NCI-H187 (cell line): Measurements from ENCODE around the gene NLRP5.
"Not testable (repeated sequence)": the region's sequence is repeated elsewhere in the genome, so short reads cannot be mapped to it uniquely, and the experiment has no call there.

Source experiments
- DNase-seq, 2 experiments: peaks; one replicate each; lab custom pipeline; 2025; lab: John Stamatoyannopoulos, UW

Gene NLRP5

DNA sequence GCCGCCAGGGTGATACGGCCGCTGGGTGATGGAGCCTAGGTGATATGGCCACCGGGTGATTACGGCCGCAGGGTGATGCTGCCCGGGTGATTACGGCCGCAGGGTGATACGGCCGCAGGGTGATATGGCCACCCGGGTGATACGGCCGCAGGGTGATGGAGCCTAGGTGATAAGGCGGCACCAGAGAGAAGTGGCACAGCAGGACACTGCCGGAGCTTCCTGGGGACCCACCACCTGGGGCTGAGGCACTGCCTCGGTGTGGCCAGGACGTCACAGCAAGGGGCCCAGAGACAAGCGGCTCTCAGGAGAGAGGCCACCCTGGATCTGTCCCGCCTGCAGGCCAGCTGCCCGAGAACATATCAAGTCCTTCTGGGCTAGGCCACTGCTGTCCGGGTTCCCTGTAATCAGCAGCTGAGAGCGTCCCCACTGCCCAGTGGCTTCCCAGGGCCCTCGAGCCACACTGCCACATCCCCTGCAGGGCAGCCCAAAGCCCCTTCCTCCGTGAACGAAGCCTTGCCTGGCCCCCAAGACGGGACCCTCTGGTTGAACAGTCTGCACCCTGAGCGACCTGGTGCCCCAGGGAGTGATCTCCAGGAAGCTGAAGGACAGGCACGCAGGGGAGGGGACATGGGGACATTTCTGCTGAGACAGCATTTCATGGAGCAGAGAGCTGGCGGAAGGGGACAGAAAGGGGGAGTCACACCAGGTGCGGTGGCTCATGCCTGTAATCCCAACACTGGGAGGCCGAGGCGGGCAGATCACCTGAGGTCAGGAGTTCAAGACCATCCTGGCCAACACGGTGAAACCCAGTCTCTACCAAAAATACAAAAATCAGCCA is 112.4 kb downstream of the NLRP5 start:
- no peak for DNase-seq

DNA sequence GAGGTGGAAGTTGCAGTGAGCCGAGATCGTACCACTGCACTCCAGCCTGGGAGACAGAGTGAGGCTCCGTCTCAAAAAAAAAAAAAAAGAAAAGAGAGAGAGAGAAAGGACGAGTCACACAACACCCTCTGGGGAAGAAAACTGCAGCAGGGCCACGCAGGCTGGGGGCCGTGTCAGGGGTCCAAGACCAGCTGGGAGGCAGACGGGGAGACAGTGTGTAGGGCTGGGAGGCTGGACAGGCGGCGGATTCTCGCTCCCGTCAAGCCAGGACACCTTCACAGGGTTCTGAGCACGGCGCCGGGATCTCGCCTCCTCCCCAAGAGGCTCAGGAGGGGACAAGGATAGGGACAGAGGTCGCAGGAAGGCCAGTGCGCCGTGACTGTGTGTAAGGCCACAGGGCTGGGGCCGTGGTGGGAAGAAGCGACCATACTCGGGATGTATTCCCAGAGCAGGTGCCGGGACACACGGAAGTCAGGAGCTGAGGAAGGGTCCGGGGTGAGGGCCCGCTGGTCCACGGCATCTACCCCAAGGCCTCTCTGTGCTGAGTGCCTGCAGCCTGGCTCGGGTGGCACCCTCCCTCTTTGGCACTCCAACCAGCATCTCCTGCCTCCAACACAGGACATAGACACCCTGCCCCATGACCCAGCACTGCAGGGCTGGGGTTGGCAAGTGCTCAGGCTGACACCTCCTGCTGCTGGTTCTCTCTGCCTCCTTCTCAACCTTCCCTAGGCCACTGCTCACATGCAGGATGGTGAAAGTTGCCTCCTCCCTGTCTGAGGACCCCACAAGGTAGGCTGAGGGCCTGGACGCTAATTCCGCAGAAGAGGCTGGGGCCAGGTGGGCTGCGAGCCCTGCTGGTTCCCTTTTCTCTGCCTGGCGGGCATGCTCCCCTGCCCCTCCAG is 113.3 kb downstream of the NLRP5 start:
- DNase-seq, result no peak

DNA sequence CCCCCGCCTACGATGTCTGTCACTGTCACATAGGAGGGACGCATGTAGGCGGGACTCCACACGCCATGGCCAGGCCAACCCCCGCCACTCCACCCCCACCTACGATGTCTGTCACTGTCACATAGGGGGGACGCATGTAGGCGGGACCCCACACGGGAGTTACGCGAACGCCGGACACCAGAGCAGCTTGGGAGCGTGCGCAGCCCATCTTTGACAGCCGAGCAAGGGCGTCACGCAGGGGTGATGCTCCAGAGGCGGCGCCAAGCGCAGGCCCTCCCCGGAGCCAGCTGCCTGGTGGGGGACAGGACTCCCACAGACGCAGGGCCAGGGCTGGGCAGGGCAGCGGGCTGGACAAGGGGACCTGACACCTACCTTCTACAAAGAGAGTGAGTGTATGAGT is 114.5 kb downstream of the NLRP5 start:
- DNase-seq, result no peak

DNA sequence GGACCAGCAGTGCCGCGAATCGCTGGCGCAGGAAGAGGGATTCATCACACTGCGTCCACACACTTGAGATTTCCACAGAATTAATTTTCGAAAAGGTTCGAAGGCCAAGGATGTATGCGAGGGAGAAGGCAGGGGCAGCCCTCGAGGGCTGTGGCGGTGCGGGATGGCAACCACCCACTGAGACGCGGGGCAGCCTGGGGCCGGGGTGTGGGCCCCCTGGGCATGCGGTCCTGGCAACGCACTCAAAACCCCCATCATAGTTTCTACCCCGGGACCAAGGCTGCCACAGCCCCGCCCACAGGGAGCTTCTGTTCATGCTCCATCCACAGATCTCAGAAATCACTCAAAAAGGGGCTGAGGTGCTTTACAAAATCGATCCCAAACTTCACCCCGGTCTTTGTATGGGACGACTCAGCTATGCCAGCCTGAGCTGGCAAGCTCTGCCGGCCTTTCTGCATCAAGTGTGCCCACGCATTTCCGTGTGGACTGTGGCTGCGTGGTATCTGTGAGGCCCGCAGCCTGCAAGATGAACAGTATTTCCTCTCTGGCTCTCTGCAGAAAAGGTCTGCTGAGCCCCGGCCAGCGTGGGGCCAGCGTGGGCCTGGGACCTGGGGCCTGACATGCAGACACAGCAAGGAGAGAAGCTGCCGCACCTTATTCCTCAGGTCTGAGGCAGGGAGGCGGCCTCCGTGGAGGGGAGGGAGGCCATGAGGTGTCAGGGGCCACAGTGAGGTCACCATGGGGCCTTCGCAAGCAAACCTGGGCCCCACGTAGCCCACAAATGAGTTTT is 115.4 kb downstream of the NLRP5 start:
- DNase-seq, result no peak

DNA sequence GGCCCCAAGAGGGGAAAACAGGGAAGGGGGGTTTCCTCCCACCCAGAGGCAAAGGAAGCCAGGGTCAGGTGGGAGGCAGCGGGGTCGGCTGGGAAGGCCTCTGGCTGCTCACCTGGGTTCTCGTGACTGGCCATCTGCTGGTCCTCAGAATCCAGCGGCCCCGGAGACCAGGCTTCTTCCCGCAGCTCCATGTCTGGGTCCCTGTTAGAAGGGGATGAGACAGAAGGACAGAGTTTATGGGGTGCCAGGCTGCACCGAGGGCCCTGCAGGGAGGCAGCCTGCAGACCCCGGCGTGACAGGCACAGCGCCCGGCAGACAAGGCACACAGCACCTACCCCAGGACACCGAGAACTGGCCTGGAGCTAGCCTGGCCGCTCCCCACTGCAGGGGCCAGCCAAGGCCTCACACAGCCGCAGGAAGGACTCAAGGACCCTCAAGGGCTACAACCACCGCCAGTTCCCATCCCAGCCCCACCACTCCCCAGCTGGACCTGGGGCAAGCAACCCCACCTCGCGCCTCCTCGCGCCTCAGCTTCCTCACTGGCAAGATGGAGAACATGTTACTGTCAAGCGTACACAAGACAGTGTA is 116.5 kb downstream of the NLRP5 start:
- no peak for DNase-seq

DNA sequence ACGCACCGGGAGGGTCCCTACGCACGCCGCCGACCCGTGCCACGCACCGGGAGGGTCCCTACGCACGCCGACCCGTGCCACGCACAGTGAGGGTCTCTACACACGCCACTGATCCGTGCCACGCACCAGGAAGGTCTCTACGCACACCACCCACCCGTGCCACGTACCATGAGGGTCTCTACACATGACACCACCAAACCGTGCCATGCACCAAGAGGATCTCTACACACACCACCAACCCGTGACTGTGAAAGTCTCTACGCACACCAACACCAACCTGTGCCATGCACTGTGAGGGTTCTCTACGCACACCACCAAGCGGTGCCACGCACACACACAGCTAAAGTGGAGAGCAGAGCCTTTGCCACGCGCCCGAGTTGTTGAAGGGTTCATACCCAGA is 117.8 kb downstream of the NLRP5 start:
- no peak for DNase-seq

DNA sequence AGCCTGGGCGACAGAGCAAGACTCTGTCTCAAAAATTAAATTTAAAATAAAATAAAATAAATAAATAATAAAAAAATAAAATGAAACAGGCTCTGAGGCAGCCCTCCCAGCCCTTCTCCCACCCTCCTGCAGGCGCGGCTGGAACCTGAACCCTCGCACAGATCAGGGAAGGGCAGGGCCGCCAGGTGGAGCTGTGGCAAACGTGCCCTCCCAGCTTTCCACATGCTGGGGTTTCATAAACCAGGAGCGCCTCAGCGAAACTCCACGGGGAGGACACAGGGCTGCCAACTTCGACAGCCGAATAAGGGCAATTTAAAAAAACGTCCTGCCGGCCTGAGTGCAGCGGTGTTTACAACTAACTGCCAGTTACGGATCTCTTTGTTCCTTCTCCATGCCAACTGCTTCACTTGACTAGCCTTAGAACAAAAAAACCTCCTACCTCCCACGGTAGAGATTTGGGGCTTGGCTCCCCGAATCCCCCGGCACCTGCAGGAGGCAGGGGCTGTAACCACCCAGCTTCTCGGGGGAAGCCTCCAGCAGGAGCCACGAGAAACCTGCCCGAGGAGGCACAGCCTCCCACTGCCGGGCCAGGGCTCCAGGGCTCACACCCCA is 118.6 kb downstream of the NLRP5 start:
- no peak for DNase-seq

DNA sequence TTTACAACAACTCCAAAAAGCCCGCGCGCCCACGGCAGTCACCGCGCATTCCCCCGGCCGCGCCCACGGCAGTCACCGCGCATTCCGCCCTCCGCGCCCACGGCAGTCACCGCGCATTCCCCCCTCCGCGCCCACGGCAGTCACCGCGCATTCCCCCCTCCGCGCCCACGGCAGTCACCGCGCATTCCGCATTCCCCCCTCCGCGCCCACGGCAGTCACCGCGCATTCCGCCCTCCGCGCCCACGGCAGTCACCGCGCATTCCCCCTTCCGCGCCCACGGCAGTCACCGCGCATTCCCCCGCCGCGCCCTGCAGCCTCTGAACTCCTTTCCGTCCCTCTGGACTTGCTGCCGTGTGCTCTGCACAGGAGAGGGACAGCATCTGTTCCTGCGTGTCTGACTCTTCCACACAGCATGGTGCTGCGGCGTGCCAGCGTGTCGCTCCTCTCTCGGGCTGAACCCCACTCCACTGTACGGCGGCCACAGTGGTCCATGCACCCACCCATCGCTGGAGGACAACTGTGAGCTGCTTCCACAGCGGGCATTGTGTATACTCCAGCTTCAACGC is 119.3 kb downstream of the NLRP5 start:
- DNase-seq, result not testable (repeated sequence)

DNA sequence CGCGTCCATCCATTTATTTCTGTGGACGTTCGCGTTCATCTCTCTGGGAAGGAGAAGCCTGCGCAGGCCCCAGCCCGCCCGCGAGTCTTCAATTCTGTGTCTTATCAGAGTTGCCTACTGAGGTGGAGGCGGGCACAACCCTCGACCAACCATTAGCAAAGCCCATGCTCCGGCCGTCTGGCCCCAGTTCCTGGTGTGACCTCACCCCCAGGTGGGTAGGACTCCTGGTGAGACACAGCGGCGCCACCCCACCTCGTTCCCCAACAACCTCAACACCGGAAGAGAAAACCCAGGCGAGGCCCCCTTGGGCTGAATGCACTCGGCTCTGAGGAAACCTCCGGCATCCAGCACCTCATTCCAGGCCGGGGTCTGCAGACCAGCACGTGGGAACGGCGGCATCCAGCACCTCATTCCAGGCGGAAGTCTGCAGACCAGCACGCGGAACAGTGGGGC is 119.8 kb downstream of the NLRP5 start:
- DNase-seq, result no peak

DNA sequence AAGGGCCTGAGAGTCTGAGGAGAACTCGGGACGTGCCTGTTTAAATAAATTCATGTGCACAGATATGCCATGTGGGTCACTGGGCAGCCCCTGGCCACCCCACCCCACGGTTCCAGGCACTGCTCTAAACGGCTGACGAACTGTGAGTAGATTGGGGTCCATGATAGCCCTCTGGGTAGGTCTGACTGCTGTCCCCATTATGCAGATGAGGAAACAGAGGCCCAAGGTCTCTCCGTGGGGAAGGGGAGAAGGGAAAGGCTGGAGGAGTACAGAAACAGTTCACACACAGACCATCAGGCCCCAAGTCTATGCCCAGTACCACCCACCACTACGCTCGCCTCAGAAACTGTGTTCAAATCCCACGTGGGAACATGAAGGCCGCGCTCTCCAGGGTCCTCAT is 120.4 kb downstream of the NLRP5 start:
- DNase-seq, result no peak

DNA sequence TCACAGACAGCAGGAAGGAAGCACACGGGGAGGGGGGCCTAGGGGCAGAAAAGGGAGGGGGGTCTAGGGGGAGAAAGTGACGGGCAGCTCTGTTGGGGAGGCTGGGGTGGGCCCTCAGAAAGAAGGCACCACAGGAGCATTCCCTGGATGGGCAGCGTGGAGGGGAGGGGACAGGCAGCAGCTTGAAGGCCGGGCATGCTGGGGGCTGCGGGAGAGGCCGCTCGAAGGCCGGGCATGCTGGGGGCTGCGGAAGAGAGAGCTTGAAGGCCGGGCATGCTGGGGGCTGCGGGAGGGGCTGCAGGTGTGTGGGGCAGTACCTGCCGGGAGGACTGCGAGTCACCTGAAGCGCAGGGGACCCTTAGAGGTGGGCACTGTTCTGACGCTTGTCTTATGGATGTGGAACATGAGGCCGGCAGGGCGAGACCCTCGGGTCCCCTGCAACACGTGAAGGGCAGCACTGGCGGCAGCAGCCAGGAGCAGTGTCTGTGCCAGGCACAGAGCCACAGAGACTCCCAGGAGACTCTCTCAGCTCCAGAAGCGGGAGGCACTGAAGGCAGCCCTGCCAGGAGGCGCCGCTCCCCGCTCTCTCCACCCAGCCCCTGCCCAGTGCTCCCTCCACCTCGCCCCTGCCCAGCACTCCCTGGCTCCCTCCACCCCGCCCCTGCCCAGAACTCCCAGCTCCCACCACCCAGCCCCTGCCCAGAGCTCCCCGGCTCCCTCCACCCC is 121.2 kb downstream of the NLRP5 start:
- no peak for DNase-seq

DNA sequence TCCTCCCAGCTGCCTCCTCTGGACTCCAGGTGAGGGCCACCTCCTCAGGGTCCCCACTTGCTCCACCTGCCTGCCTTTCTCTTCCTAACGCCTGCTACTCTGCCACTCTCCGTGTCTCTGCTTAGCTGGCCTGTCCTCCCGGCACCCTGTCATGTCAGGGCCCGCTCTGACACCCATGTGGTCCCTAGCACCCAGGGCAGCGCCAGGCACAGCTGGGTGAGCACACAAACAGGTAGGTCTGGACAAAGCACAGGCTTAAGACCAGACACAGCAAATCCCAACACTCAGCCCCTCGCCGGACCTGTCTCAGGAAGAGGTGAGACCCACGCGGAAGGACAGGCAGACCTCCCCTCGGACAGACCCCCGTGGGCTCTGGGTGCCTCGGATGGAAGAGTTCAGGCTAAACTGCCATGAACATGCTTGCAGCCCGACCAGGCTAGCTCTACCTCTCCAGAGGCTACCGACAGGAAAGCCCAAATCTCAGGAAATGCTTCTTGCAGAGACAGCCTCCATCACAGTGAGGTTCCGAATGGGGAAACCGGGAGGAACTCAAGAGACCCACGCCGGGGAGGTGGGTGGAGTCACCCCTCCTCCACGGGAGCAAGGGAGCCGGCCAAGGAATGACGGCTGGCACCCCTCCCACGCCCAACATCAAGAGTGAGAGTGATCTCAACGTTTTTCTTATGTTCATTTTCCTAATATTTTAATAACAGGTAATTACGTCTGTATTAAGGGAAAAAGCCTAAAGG is 122.0 kb downstream of the NLRP5 start:
- DNase-seq, result no peak

DNA sequence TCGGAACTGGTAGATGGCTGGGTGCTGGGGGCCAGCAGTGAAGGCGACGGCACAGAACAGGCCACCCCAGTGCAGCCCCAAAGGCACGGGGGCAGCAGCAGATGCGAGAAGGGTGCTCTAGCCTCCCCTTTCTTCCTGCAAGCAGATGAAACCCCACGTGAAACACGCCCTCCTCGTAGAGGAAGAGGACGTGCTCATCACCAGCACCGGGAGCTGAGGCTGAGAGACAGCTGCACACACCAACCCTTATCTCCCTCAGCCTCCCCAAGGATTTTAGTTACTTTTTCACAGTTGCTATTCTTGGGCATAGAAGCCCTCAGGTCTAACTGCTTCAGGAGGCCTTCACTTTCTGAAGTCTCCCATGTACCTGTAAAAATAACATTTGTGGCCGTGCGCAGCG is 122.7 kb downstream of the NLRP5 start:
- DNase-seq, result no peak

DNA sequence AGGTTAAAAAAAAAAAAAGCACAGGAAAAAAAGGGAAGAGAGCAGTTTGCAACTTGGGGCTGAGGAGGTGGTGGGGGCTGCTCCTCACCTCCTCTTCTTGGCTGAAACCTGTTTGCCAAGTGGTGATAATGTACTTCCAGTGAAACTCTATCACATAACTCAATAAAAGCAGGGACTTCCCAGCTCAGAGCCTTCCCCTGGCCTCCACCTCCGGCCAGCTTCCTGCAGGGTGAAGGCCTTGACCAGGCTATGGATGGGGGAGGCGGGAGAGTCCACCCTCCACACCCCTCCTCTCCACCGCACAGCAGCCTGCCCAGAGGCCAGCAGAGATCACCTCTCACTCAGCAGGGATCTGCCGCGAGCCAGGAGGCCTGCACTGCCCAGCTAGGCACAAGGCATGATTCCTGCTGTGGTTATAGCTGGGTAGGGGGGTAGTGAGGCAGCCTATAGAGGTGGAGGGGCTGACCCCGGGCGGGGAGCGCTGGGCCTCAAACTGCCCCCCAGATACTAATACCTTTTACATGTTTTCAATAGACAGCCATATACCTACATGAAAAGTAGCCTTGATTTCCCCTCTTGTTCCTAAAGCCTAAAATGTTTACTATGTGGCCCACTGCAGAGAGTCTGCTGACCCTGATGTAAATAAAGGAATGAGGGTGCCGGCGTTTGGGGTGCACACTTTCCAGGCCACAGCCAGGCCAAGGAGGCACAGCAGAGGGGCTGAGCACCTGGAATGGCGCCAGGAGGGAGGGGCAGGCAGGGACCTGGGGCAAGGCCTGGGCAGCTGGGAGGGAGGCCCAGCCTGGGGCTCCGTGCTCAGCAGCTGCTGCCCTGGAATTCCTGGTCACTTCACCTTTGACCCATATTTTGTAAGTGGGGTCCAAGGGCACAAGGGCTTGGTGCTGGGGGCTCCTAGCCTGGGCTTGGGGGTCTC is 124.2 kb downstream of the NLRP5 start:
- DNase-seq, result no peak
